HepG2 (cell line): ENCODE measurements around the gene CDX1. TPM values are rescaled to one million over a fixed set of nuclear protein-coding genes. Genes with fewer than 3 reads are reported as not detected.

ENCODE experiments used
- ARID3A ChIP-seq: IDR thresholded peaks from 2 replicates; pipeline ENCODE4 v1.6.1; 2012; ENCODE audit warnings: low read depth, low read length, improper control_type of control experiment
- BHLHE40 ChIP-seq: IDR thresholded peaks from 2 replicates; pipeline ENCODE4 v1.6.1; 2011; ENCODE audit warnings: low read length, improper control_type of control experiment
- CHD4 ChIP-seq: fragments of 200-600 bp; sonication (generic); IDR thresholded peaks from 2 replicates; pipeline ENCODE4 v1.7.0; 2017; ENCODE audit warnings: mild to moderate bottlenecking, low read length, borderline replicate concordance
- ETS1 ChIP-seq: sonication (generic); formaldehyde crosslinking; IDR thresholded peaks from 2 replicates; pipeline ENCODE4 v1.4.0; 2020; ENCODE audit warnings: missing genetic modification reagents
- IRF2 ChIP-seq: IDR thresholded peaks from 2 replicates; pipeline ENCODE4 v1.6.1; 2018; ENCODE audit warnings: missing genetic modification reagents, missing compliant biosample characterization
- KLF15 ChIP-seq: sonication (generic); formaldehyde crosslinking; IDR thresholded peaks from 2 replicates; pipeline ENCODE4 v1.8.1; 2023; ENCODE audit warnings: borderline replicate concordance, mild to moderate bottlenecking, inconsistent platforms, missing genetic modification reagents, mixed read lengths
- MIER3 ChIP-seq: IDR thresholded peaks from 2 replicates; pipeline ENCODE4 v1.6.1; 2016; ENCODE audit warnings: missing compliant biosample characterization, borderline replicate concordance
- MXD3 ChIP-seq: IDR thresholded peaks from 2 replicates; pipeline ENCODE4 v1.6.1; 2016; ENCODE audit warnings: mild to moderate bottlenecking, missing biosample characterization, missing genetic modification reagents
- NR2F6 ChIP-seq, 2 experiments: IDR thresholded peaks; 2 replicates each; pipeline ENCODE4 v1.6.1; 2016; ENCODE audit warnings: antibody characterized with exemption in 1 of 2, mild to moderate bottlenecking in 1 of 2
- ONECUT2 ChIP-seq: sonication (generic); formaldehyde crosslinking; IDR thresholded peaks from 2 replicates; pipeline ENCODE4 v1.4.0; 2020; ENCODE audit warnings: missing genetic modification reagents
- POLR2A ChIP-seq, 2 experiments: IDR thresholded peaks; 2 replicates each; pipeline ENCODE4 v1.6.1; 2011; ENCODE audit warnings: low read depth in 2 of 2, low read length in 2 of 2, mild to moderate bottlenecking in 1 of 2, moderate library complexity in 1 of 2; ENCODE audit not compliant: insufficient read depth in 1 of 2
- RERE ChIP-seq: IDR thresholded peaks from 2 replicates; pipeline ENCODE4 v1.6.1; 2016; ENCODE audit warnings: low read depth, missing genetic modification reagents, missing compliant biosample characterization
- WIZ ChIP-seq: sonication (generic); formaldehyde crosslinking; IDR thresholded peaks from 2 replicates; pipeline ENCODE4 v1.5.1; 2020; ENCODE audit warnings: mild to moderate bottlenecking, missing genetic modification reagents
- ZNF205 ChIP-seq: IDR thresholded peaks from 2 replicates; pipeline ENCODE4 v1.6.1; 2018; ENCODE audit warnings: missing biosample characterization, missing genetic modification reagents
- ZNF382 ChIP-seq: sonication (generic); formaldehyde crosslinking; IDR thresholded peaks from 2 replicates; pipeline ENCODE4 v1.5.0; 2020; ENCODE audit warnings: missing genetic modification reagents, mild to moderate bottlenecking, borderline replicate concordance
- ZNF512 ChIP-seq: sonication (generic); formaldehyde crosslinking; IDR thresholded peaks from 2 replicates; pipeline ENCODE4 v1.4.0; 2020; ENCODE audit warnings: mild to moderate bottlenecking, missing genetic modification reagents
- ZNF562 ChIP-seq: sonication (generic); formaldehyde crosslinking; IDR thresholded peaks from 2 replicates; pipeline ENCODE4 v1.8.0; 2022; ENCODE audit warnings: missing genetic modification reagents, borderline replicate concordance
- ZNF644 ChIP-seq: IDR thresholded peaks from 2 replicates; pipeline ENCODE4 v1.6.1; 2016; ENCODE audit warnings: low read depth
- ZNF652 ChIP-seq: IDR thresholded peaks from 2 replicates; pipeline ENCODE4 v1.6.1; 2016; ENCODE audit warnings: low read depth, borderline replicate concordance
- ZNF773 ChIP-seq: sonication (generic); formaldehyde crosslinking; IDR thresholded peaks from 2 replicates; pipeline ENCODE4 v1.4.0; 2020; ENCODE audit warnings: missing genetic modification reagents, borderline replicate concordance
- polyA plus RNA-seq, 8 experiments: library from polyadenylated mRNA; depleted of rRNA in 3 of 8; stranded (reverse) in 7 of 8; unstranded in 1 of 8; fragments of >200 nt; fragmentation: Illumina TruSeq in 4 of 8; extraction: Trizol in 4 of 8; gene quantifications; 2 replicates each; pipeline versions ENCODE4 v1.2.1 to v1.2.3, GENCODE V29; 2011 to 2016; ENCODE audit warnings: low read depth in 4 of 8, missing spikeins in 1 of 8, mixed read lengths in 1 of 8; ENCODE audit not compliant: insufficient read depth in 1 of 8
- total RNA-seq, 5 experiments: library from RNA; depleted of rRNA; stranded (reverse); fragments of >200 nt; fragmentation: Illumina TruSeq; extraction: Trizol; gene quantifications; 2 replicates each; pipeline ENCODE4 v1.2.3, GENCODE V29; 2016; ENCODE audit warnings: low read depth in 1 of 5

CDX1 gene
- total and polyA plus RNA-seq, 2 of the 13 experiments (the other 11 are each of a cell fraction or from before 2014, with no cell fraction given): not detected

GRCh38 chr5:150142185-150142958 lies 24.2 kb upstream of the CDX1 start (continued):
- TF ChIP-seq ZNF512 (CRISPR knock-in tag): no peak
- TF ChIP-seq ZNF205 (CRISPR knock-in tag): no peak
- TF ChIP-seq WIZ (CRISPR knock-in tag): no peak
- TF ChIP-seq ZNF382 (CRISPR knock-in tag): no peak
- TF ChIP-seq POLR2A (IDR thresholded peaks at IDR 0.05; ENCODE audit: insufficient read depth in 1 of 2, low read depth in 2 of 2, low read length in 2 of 2): no peak
- peak; percentile 46; the same call in 1 of the 2 replicates for TF ChIP-seq MXD3 (CRISPR knock-in tag)
- TF ChIP-seq ZNF562: no peak
- no peak for TF ChIP-seq ZNF773 (CRISPR knock-in tag)
- no peak for TF ChIP-seq IRF2 (CRISPR knock-in tag)
- TF ChIP-seq CHD4: no peak
- TF ChIP-seq ARID3A: no peak
- TF ChIP-seq ZNF644 (CRISPR knock-in tag): no peak
- TF ChIP-seq KLF15 (CRISPR knock-in tag): 0 out of 2 replicates have a peak, but pooled peaks have one; percentile 21
- TF ChIP-seq RERE: no peak
- no peak; the same call in 1 of the 2 replicates for TF ChIP-seq ONECUT2 (CRISPR knock-in tag)
- TF ChIP-seq NR2F6 (IDR thresholded peaks at IDR 0.05): peak; percentile 7; the same call in 1 of the 2 replicates
- TF ChIP-seq NR2F6 (CRISPR knock-in tag; IDR thresholded peaks at IDR 0.05): peak; percentile 55; the same call in 1 of the 2 replicates
- peak; percentile 80 for TF ChIP-seq BHLHE40
- 0 out of 2 replicates have a peak, but pooled peaks have one; percentile 74 for TF ChIP-seq ETS1 (CRISPR knock-in tag)
- no peak for TF ChIP-seq MIER3
- no peak for TF ChIP-seq ZNF652 (CRISPR knock-in tag)
